A549 (cell line): ENCODE measurements around the gene AQP12B. TPM values are rescaled to one million over a fixed set of nuclear protein-coding genes. Genes with fewer than 3 reads are reported as not detected.

Source experiments
- ATAC-seq, 2 experiments: fragments of 200-7000 bp in 1 of 2; fragments of >200 bp in 1 of 2; cut with Nextera tagmentation in 1 of 2; cut with Tn5 transposase in 1 of 2; 3 replicates each; pipeline versions ENCODE4 v1.8.0 to v1.9.1; 2018 to 2020; ENCODE audit warnings: mild to moderate bottlenecking in 1 of 2, moderate library complexity in 1 of 2
- CTCF ChIA-PET: fragments of 300-600 bp; sonication (Branson Sonifier 250); formaldehyde crosslinking; extraction: SDS; loops from one replicate; lab custom pipeline; 2021; ENCODE audit warnings: antibody characterized with exemption, inconsistent platforms; lab: Yijun Ruan, JAX
- POLR2A ChIA-PET: fragments of 350-600 bp; formaldehyde crosslinking; extraction: SDS; loops from one replicate; lab custom pipeline; 2021; ENCODE audit warnings: antibody characterized with exemption, inconsistent platforms; lab: Yijun Ruan, JAX
- DNase-seq, 2 experiments: peaks; one replicate each; pipeline versions ENCODE4 v3.0.0 to v3.0.0-alpha.2; 2011 to 2016; ENCODE audit warnings: low read depth in 1 of 2, low spot score in 1 of 2
- FAIRE-seq: peaks from 2 replicates; lab custom pipeline; 2011; peaks lifted over from hg19 to GRCh38; lab: Jason Lieb, UNC
- H3K27ac ChIP-seq, 2 experiments: fragments of >200 bp; sonication (Bioruptor Twin); formaldehyde crosslinking; 3 replicates each; pipeline ENCODE4 v1.5.1; 2016 to 2017
- H3K4me1 ChIP-seq: fragments of >200 bp; sonication (Bioruptor Twin); formaldehyde crosslinking; 3 replicates; pipeline ENCODE4 v1.6.1; 2016
- H3K4me2 ChIP-seq: fragments of >200 bp; sonication (Bioruptor Twin); formaldehyde crosslinking; 3 replicates; pipeline ENCODE4 v1.6.1; 2016
- H3K4me3 ChIP-seq: fragments of >200 bp; sonication (Bioruptor Twin); formaldehyde crosslinking; 3 replicates; pipeline ENCODE4 v1.5.1; 2016
- H3K9me3 ChIP-seq: fragments of >200 bp; sonication (Bioruptor Twin); formaldehyde crosslinking; 3 replicates; pipeline ENCODE4 v1.6.1; 2016
- CHD2 ChIP-seq: fragments of 150-350 bp; IDR thresholded peaks from 2 replicates; pipeline ENCODE4 v1.6.1; 2014; ENCODE audit warnings: low read length; ENCODE audit not compliant: partially characterized antibody
- EHF ChIP-seq: fragments of 250-450 bp; sonication (Bioruptor Pico); IDR thresholded peaks from 2 replicates; pipeline ENCODE4 v1.5.0; 2020; ENCODE audit warnings: mild to moderate bottlenecking
- EHMT2 ChIP-seq: fragments of 200-600 bp; sonication (generic); IDR thresholded peaks from 2 replicates; pipeline ENCODE4 v1.6.1; 2016; ENCODE audit warnings: antibody characterized with exemption, low read depth, mild to moderate bottlenecking, moderate library complexity
- EP300 ChIP-seq, 2 experiments: fragments of >200 bp; sonication (Bioruptor Twin); formaldehyde crosslinking; IDR thresholded peaks; 2 replicates in 1 of 2; 3 replicates in 1 of 2; pipeline ENCODE4 v1.6.1; 2016 to 2017
- FOSL2 ChIP-seq, 2 experiments: fragments of 450-650 bp in 1 of 2; fragments of >200 bp in 1 of 2; sonication (Bioruptor Twin) in 1 of 2; formaldehyde crosslinking; IDR thresholded peaks; 2 replicates each; pipeline versions ENCODE4 v1.5.0 to v1.6.1; 2016 to 2020; ENCODE audit warnings: mild to moderate bottlenecking in 1 of 2, moderate library complexity in 1 of 2
- GATA3 ChIP-seq: IDR thresholded peaks from 2 replicates; pipeline ENCODE4 v1.6.1; 2012; ENCODE audit warnings: borderline replicate concordance
- KDM1A ChIP-seq: fragments of 200-600 bp; sonication (generic); IDR thresholded peaks from 2 replicates; pipeline ENCODE4 v1.6.1; 2016; ENCODE audit warnings: low read depth, mild to moderate bottlenecking
- MYC ChIP-seq: IDR thresholded peaks from 2 replicates; pipeline ENCODE4 v1.6.1; 2012; ENCODE audit warnings: mild to moderate bottlenecking, inconsistent platforms, low read length, improper control_type of control experiment, borderline replicate concordance
- NFE2L2 ChIP-seq: fragments of 150-350 bp; conservative IDR thresholded peaks from 2 replicates; pipeline ENCODE4 v1.6.1; 2014; ENCODE audit warnings: low read length
- NR3C1 ChIP-seq: fragments of >200 bp; sonication (Bioruptor Twin); formaldehyde crosslinking; IDR thresholded peaks from 3 replicates; pipeline ENCODE4 v1.6.1; 2017
- RAD21 ChIP-seq, 2 experiments: fragments of >200 bp in 1 of 2; sonication (Bioruptor Twin) in 1 of 2; formaldehyde crosslinking in 1 of 2; IDR thresholded peaks in 1 of 2; conservative IDR thresholded peaks in 1 of 2; 2 replicates in 1 of 2; 3 replicates in 1 of 2; pipeline ENCODE4 v1.6.1; 2012 to 2018; ENCODE audit warnings: inconsistent platforms in 1 of 2
- RNF2 ChIP-seq: fragments of 200-600 bp; sonication (generic); IDR thresholded peaks from 2 replicates; pipeline ENCODE4 v1.6.1; 2016; ENCODE audit warnings: low read depth, mild to moderate bottlenecking, antibody characterized with exemption, moderate library complexity, borderline replicate concordance
- SMC3 ChIP-seq: fragments of >200 bp; sonication (Bioruptor Twin); formaldehyde crosslinking; IDR thresholded peaks from 3 replicates; pipeline ENCODE4 v1.6.1; 2018; ENCODE audit warnings: inconsistent platforms
- SREBF2 ChIP-seq: fragments of 450-650 bp; IDR thresholded peaks from 2 replicates; pipeline ENCODE4 v1.6.1; 2014; ENCODE audit warnings: mild to moderate bottlenecking, moderate library complexity
- TFCP2L1 ChIP-seq: fragments of 250-450 bp; sonication (Bioruptor Pico); IDR thresholded peaks from 2 replicates; pipeline ENCODE4 v1.5.0; 2021; ENCODE audit warnings: mild to moderate bottlenecking
- ZNF302 ChIP-seq: fragments of 250-450 bp; sonication (Bioruptor Pico); IDR thresholded peaks from 2 replicates; pipeline ENCODE4 v1.9.0; 2021; ENCODE audit warnings: inconsistent platforms, mild to moderate bottlenecking, moderate library complexity
- ZSCAN20 ChIP-seq: fragments of 250-450 bp; sonication (Bioruptor Pico); IDR thresholded peaks from 2 replicates; pipeline ENCODE4 v1.8.0; 2022; ENCODE audit warnings: mild to moderate bottlenecking, moderate library complexity
- WGBS: methylation state at CpG from one replicate; pipeline ENCODE4 v1.1.6; 2017; ENCODE audit errors: missing lambda C conversion rate; 5-methylcytosine and 5-hydroxymethylcytosine counted together
- polyA plus RNA-seq, 4 experiments: library from polyadenylated mRNA; depleted of rRNA in 3 of 4; stranded (reverse); fragments of >200 nt; fragmentation: RNase III in 1 of 4; extraction: RNeasy Plus Mini Kit Qiagen cat#74134 plus additional on column Dnase treatment in 1 of 4; gene quantifications; 2 replicates in 3 of 4; 3 replicates in 1 of 4; pipeline ENCODE4 v1.2.3, GENCODE V29; 2011 to 2017
- TF ChIP-seq, protein P1 (sequence below): fragments of 250-450 bp; sonication (Bioruptor Pico); IDR thresholded peaks from 2 replicates; pipeline ENCODE4 v1.5.0; 2021; ENCODE audit warnings: mild to moderate bottlenecking, moderate library complexity, borderline replicate concordance
- TF ChIP-seq, protein P2 (sequence below): fragments of >200 bp; sonication (Bioruptor Twin); formaldehyde crosslinking; IDR thresholded peaks from 3 replicates; pipeline ENCODE4 v1.6.1; 2016
- TF ChIP-seq, protein P3 (sequence below): fragments of >200 bp; sonication (Bioruptor Twin); formaldehyde crosslinking; IDR thresholded peaks from 3 replicates; pipeline ENCODE4 v1.5.1; 2016
- TF ChIP-seq, protein P4 (sequence below): IDR thresholded peaks from 2 replicates; pipeline ENCODE4 v1.6.1; 2012; ENCODE audit warnings: low read depth, borderline replicate concordance

The AQP12B gene
- polyA plus RNA-seq, 2 of the 4 experiments (the other 2 are of a cell fraction), result not detected

DNA sequence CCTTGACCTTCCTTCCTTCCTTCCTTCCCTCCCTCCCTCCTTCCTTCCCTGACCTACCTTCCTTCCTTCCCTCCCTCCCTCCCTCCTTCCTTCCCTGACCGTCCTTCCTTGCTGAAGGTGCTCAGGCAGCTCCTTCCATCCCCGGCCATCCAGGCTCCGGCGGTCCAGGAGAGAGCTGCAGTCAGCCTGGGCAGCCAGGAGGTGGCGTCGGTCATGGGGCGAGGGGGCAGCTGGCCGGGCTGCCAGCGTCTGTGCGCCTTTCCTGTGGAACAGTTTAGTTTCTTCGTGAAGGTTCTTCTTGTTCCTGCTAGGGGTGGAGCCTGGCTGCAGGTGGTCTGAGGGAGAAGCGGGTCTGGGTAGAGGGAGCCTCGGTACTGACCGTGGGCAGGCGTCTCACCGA, 41.7 kb downstream of the AQP12B start:
- Histone ChIP-seq H3K27ac (no peak overlapping the region), H3K4me2 (no peak overlapping the region), H3K9me3 (no peaks in the 10 kb centered on the region), H3K4me3 (no peak overlapping the region), H3K4me1 (no peaks in the 10 kb centered on the region)
- peak; percentile 70 to 73 for DNase-seq
- ChIA-PET POLR2A (no interaction called here), CTCF (interaction anchor here (0.7 to 1.1 kb wide), 4 partner anchors 8 to 199 kb away, joined by 3 to 8 read pairs (median 4); no protein-coding TSS in a partner anchor)
- ATAC-seq, result peak; percentile 77 to 91
- TF ChIP-seq SREBF2, result no peak
- TF ChIP-seq SMC3, result peak; percentile 52
- TF ChIP-seq FOSL2 (IDR thresholded peaks at IDR 0.05), result no peak
- no peak for TF ChIP-seq FOSL2 (CRISPR knock-in tag; IDR thresholded peaks at IDR 0.05)
- TF ChIP-seq, protein P1, sequence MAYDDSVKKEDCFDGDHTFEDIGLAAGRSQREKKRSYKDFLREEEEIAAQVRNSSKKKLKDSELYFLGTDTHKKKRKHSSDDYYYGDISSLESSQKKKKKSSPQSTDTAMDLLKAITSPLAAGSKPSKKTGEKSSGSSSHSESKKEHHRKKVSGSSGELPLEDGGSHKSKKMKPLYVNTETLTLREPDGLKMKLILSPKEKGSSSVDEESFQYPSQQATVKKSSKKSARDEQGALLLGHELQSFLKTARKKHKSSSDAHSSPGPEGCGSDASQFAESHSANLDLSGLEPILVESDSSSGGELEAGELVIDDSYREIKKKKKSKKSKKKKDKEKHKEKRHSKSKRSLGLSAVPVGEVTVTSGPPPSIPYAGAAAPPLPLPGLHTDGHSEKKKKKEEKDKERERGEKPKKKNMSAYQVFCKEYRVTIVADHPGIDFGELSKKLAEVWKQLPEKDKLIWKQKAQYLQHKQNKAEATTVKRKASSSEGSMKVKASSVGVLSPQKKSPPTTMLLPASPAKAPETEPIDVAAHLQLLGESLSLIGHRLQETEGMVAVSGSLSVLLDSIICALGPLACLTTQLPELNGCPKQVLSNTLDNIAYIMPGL (CRISPR knock-in tag), result no peak
- no peak for TF ChIP-seq TFCP2L1
- TF ChIP-seq, protein P2, sequence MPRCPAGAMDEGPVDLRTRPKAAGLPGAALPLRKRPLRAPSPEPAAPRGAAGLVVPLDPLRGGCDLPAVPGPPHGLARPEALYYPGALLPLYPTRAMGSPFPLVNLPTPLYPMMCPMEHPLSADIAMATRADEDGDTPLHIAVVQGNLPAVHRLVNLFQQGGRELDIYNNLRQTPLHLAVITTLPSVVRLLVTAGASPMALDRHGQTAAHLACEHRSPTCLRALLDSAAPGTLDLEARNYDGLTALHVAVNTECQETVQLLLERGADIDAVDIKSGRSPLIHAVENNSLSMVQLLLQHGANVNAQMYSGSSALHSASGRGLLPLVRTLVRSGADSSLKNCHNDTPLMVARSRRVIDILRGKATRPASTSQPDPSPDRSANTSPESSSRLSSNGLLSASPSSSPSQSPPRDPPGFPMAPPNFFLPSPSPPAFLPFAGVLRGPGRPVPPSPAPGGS, result no peak
- TF ChIP-seq EHF (CRISPR knock-in tag), result no peak
- no peak for TF ChIP-seq GATA3
- TF ChIP-seq RAD21 (conservative IDR thresholded peaks at IDR 0.05 in 1 of 2, IDR thresholded peaks at IDR 0.05 in 1 of 2), result peak; percentile 28 to 55; a peak in 3 of 5 replicates
- TF ChIP-seq ZNF302 (CRISPR knock-in tag), result no peak
- TF ChIP-seq, protein P3, sequence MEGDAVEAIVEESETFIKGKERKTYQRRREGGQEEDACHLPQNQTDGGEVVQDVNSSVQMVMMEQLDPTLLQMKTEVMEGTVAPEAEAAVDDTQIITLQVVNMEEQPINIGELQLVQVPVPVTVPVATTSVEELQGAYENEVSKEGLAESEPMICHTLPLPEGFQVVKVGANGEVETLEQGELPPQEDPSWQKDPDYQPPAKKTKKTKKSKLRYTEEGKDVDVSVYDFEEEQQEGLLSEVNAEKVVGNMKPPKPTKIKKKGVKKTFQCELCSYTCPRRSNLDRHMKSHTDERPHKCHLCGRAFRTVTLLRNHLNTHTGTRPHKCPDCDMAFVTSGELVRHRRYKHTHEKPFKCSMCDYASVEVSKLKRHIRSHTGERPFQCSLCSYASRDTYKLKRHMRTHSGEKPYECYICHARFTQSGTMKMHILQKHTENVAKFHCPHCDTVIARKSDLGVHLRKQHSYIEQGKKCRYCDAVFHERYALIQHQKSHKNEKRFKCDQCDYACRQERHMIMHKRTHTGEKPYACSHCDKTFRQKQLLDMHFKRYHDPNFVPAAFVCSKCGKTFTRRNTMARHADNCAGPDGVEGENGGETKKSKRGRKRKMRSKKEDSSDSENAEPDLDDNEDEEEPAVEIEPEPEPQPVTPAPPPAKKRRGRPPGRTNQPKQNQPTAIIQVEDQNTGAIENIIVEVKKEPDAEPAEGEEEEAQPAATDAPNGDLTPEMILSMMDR, result peak; percentile 45
- TF ChIP-seq RNF2, result no peak
- WGBS, result 15% methylated on average over 14 of the region's 16 CpGs
- FAIRE-seq, result no peak

DNA sequence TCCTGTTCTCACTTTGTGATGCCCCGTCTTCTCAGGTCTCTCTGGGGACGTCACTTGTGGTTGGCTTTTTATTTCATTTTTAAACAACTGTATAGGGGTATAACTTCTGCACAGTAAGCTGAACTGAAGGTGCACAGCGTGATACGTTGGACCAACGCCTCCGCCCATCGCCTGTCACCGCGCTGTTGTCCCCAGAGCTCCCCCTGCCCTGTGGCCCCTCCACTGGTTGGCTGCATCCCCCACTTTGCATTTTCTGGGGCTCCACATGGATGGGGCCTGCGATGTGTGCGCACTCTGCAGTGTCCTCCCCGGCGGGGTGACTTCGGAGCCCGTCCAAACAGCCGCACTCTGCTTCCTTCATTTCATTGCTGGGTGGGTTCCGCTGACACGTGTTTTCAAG, 43.1 kb downstream of the AQP12B start:
- ATAC-seq (no peak), FAIRE-seq (no peak), DNase-seq (no peak)
- Histone ChIP-seq H3K4me1 (no peaks in the 10 kb centered on the region), H3K4me2 (no peak overlapping the region), H3K27ac (no peak overlapping the region), H3K9me3 (no peaks in the 10 kb centered on the region), H3K4me3 (no peak overlapping the region)
- CTCF ChIA-PET, result interaction anchor here (0.6 to 1.1 kb wide), 3 partner anchors 10 to 1205 kb away, joined by 3 to 4 read pairs (median 4); no protein-coding TSS in a partner anchor
- 68% methylated on average over 18 of the region's 18 CpGs for WGBS
- TF ChIP-seq, protein P4, sequence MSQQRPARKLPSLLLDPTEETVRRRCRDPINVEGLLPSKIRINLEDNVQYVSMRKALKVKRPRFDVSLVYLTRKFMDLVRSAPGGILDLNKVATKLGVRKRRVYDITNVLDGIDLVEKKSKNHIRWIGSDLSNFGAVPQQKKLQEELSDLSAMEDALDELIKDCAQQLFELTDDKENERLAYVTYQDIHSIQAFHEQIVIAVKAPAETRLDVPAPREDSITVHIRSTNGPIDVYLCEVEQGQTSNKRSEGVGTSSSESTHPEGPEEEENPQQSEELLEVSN, result no peak
- TF ChIP-seq KDM1A, result no peak
- POLR2A ChIA-PET, result no interaction called here

DNA sequence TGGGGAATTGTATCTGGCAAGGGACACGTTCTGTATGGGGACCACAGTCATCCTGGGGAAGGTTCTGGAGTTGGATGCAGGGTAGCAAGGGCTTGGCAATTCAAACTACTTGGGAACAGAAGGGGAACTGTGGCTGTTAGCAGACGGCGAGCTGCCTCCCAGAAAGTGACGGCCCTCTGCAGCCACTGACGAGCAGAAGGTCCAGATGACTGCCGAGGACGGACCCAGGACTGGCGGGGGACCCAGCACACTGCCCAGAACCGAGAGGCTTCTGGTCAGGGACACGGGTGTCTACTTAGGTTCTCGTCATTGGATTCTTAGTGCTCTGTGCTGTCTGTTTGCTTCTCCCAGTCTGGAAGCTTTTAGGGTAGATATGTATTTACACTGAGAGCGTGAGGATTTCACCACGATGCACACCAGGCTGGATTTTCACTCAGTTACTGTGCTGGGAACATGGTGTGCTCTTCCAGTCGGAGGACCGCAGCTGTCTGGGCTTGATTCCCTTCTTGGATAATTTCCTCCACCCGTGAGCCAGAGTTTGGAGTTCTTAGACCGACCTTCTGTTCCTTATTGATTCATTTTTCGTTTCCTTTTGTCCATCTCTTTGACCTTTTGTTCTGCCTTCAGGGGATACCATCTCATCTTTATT, 44.0 kb downstream of the AQP12B start:
- Histone ChIP-seq H3K4me2 (no peak overlapping the region), H3K4me3 (no peak overlapping the region), H3K9me3 (peaks cover 9% of the 10 kb centered on the region), H3K4me1 (no peaks in the 10 kb centered on the region), H3K27ac (no peak overlapping the region)
- CTCF ChIA-PET, result interaction anchor here (1.0 to 1.1 kb wide), 2 partner anchors 11 to 202 kb away, joined by 3 to 4 read pairs; no protein-coding TSS in a partner anchor
- FAIRE-seq, result no peak
- DNase-seq, result no peak
- WGBS, result 35% methylated on average over 17 of the region's 18 CpGs
- peak in 1 of 2 experiments; percentile 8; a peak in 1 of 6 replicates for ATAC-seq
- POLR2A ChIA-PET, result no interaction called here
- TF ChIP-seq ZSCAN20 (CRISPR knock-in tag) (no peak), TFCP2L1 (no peak), EP300 (IDR thresholded peaks at IDR 0.05) (no peak), CHD2 (no peak), FOSL2 (IDR thresholded peaks at IDR 0.05) (no peak), FOSL2 (CRISPR knock-in tag; IDR thresholded peaks at IDR 0.05) (no peak), NFE2L2 (no peak), NR3C1 (no peak), EHMT2 (no peak), MYC (no peak), RNF2 (no peak)
- TF ChIP-seq, protein P1 (CRISPR knock-in tag), result no peak
- TF ChIP-seq, protein P4, result no peak
- TF ChIP-seq, protein P2, result no peak
